Prostate gland (tissue), 2 donors: ENCODE measurements around the gene SUSD3.

Experiments
- CTCF ChIP-seq, 4 experiments: fragments of 200-600 bp in 2 of 4; fragments of 450-650 bp in 2 of 4; sonication (generic) in 2 of 4; IDR thresholded peaks; 1 replicate in 3 of 4; 2 replicates in 1 of 4; pipeline ENCODE4 v1.5.1; 2016 to 2019; ENCODE audit warnings: antibody characterized with exemption in 4 of 4, mild to moderate bottlenecking in 2 of 4, moderate library complexity in 2 of 4
- POLR2A ChIP-seq: fragments of 450-650 bp; IDR thresholded peaks from one replicate; pipeline ENCODE4 v1.6.1; 2016; ENCODE audit warnings: antibody characterized with exemption, mild to moderate bottlenecking

DNA sequence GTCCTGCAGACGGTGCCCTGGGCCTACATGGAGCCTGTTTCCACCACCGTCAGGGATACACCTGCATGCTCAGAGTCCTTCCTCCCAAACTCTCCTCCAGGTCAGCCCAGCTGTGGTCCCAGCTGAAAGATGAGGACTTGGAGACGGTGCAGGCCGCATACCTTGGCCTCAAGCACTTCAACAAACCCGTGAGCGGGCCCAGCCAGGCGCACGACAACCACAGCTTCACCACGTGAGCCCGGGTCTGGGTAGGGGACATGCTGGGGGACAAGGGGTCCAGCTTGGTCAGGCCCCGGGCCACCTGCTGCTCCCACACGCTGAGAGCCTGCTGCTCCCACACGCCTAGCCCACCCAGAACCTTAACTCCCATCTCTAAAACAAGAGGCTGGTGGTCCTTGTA, 20.9 kb downstream of the SUSD3 start:
- TF ChIP-seq CTCF (IDR thresholded peaks at IDR 0.05): no peak
- no peak for TF ChIP-seq POLR2A
